ENCODE data around the gene TNFAIP6. TPM values are rescaled to one million over a fixed set of nuclear protein-coding genes. Genes with fewer than 3 reads are reported as not detected.

Gene TNFAIP6
- total RNA-seq, 1 donor from 2014 or later: not detected

GRCh38 chr2:151350579-151351195 lies 6.7 kb upstream of the TNFAIP6 start:
- no peak overlapping the region for H3K27ac Mint-ChIP-seq (ENCODE audit: unreplicated experiment)
- no peaks in the 10 kb centered on the region for H3K27me3 Mint-ChIP-seq (ENCODE audit: unreplicated experiment)
- H3K4me3 Mint-ChIP-seq (ENCODE audit: unreplicated experiment): no peak overlapping the region
- no peak for DNase-seq
- no peaks in the 10 kb centered on the region for H3K9me3 Mint-ChIP-seq (ENCODE audit: unreplicated experiment)
- no peaks in the 10 kb centered on the region for H3K4me1 Mint-ChIP-seq (ENCODE audit: low read depth, unreplicated experiment)
- no peaks in the 10 kb centered on the region for H3K36me3 Mint-ChIP-seq (ENCODE audit: unreplicated experiment)
- TF ChIP-seq, protein P1, sequence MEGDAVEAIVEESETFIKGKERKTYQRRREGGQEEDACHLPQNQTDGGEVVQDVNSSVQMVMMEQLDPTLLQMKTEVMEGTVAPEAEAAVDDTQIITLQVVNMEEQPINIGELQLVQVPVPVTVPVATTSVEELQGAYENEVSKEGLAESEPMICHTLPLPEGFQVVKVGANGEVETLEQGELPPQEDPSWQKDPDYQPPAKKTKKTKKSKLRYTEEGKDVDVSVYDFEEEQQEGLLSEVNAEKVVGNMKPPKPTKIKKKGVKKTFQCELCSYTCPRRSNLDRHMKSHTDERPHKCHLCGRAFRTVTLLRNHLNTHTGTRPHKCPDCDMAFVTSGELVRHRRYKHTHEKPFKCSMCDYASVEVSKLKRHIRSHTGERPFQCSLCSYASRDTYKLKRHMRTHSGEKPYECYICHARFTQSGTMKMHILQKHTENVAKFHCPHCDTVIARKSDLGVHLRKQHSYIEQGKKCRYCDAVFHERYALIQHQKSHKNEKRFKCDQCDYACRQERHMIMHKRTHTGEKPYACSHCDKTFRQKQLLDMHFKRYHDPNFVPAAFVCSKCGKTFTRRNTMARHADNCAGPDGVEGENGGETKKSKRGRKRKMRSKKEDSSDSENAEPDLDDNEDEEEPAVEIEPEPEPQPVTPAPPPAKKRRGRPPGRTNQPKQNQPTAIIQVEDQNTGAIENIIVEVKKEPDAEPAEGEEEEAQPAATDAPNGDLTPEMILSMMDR (IDR thresholded peaks at IDR 0.05; ENCODE audit: partially characterized antibody, unreplicated experiment): no peak

DNA sequence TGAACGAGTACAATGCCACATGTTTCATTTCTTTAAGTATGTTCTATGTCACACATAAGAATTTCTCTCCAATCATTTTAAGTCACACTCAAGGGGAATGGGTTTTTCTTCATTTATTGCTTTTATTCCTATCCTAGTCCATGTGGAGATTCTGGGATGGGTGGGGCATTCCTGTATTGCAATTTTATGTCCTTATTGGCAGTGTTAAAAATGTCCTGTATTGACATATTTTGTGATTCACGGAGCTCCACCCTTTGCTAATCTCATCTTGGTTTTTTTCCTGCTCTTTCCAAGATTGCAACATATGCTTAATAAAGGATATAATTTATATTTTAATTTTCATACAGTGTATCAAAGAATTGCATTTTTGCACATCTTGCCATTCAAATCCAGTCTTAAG lies 3.4 kb upstream of the TNFAIP6 start:
- Mint-ChIP-seq H3K4me1 (ENCODE audit: low read depth, unreplicated experiment) (no peaks in the 10 kb centered on the region), H3K4me3 (ENCODE audit: unreplicated experiment) (no peak overlapping the region), H3K36me3 (ENCODE audit: unreplicated experiment) (no peaks in the 10 kb centered on the region), H3K9me3 (ENCODE audit: unreplicated experiment) (no peaks in the 10 kb centered on the region), H3K27ac (ENCODE audit: unreplicated experiment) (no peak overlapping the region), H3K27me3 (ENCODE audit: unreplicated experiment) (no peaks in the 10 kb centered on the region)
- DNase-seq: no peak
- TF ChIP-seq, protein P1 (IDR thresholded peaks at IDR 0.05; ENCODE audit: partially characterized antibody, unreplicated experiment): no peak

- H3K27me3 Mint-ChIP-seq (ENCODE audit: unreplicated experiment): no peaks in the 10 kb centered on the region
- H3K36me3 Mint-ChIP-seq (ENCODE audit: unreplicated experiment): no peaks in the 10 kb centered on the region
Measured at GRCh38 chr2:151354807-151355206, 2.6 kb upstream of the TNFAIP6 start.

DNA sequence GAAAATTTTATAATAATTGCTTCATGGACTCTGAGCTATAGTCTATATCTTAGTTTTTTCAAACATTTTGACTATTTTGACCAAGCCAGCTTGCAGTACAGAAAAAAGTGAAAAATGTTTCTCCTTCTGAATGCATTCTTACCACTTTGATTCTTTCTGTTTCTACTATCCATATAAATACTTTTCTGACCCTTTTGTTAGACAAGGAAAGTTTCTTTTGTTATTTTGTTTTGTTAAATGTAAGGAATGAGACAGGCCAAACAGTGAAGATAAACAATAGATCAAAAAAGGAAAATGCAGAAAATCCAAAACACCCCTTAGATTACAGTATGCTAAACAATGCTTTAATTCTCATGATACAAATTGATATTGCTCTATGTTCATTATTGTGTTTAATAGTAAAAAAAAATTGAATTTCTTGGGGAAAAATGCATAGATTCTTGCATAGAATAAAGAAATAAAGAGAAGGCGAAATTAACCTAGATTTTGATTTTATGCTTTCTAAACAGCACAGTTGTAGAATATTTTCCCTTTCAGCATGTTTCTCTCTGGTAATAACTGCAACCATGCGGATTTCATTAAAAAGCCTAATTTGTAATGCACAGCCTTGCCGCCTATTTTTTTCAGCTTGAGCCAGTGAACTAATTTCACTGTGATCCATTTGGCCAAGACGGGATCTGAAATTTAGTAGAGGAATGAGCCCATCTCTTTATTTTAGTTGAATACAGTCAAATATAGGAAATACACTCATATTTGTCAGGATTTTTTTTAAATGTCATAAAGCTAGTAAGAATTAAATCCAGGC lies 976 bp downstream of the TNFAIP6 start:
- H3K36me3 Mint-ChIP-seq (ENCODE audit: unreplicated experiment): no peaks in the 10 kb centered on the region
- no peak overlapping the region for H3K27ac Mint-ChIP-seq (ENCODE audit: unreplicated experiment)
- no peak for DNase-seq
- H3K4me1 Mint-ChIP-seq (ENCODE audit: low read depth, unreplicated experiment): no peaks in the 10 kb centered on the region
- H3K9me3 Mint-ChIP-seq (ENCODE audit: unreplicated experiment): peaks cover 2% of the 10 kb centered on the region
- TF ChIP-seq, protein P1 (IDR thresholded peaks at IDR 0.05; ENCODE audit: partially characterized antibody, unreplicated experiment): no peak
- H3K4me3 Mint-ChIP-seq (ENCODE audit: unreplicated experiment): no peak overlapping the region
- H3K27me3 Mint-ChIP-seq (ENCODE audit: unreplicated experiment): no peaks in the 10 kb centered on the region

More at GRCh38 chr2:151354807-151355206, 2.6 kb upstream of the TNFAIP6 start:
- H3K27ac Mint-ChIP-seq (ENCODE audit: unreplicated experiment): no peak overlapping the region
- H3K9me3 Mint-ChIP-seq (ENCODE audit: unreplicated experiment): no peaks in the 10 kb centered on the region
- H3K4me1 Mint-ChIP-seq (ENCODE audit: low read depth, unreplicated experiment): no peaks in the 10 kb centered on the region
- no peak overlapping the region for H3K4me3 Mint-ChIP-seq (ENCODE audit: unreplicated experiment)
- no peak for DNase-seq
- TF ChIP-seq, protein P1 (IDR thresholded peaks at IDR 0.05; ENCODE audit: partially characterized antibody, unreplicated experiment): no peak
